Stimulated activated naive CD8-positive, alpha-beta T cell treated with anti-CD3 and anti-CD28 coated beads, Interleukin-15, Interleukin-2, amounts not matched to agents 100 ng/mL and 50 ng/mL, for 24 hours (primary cell): Measurements from ENCODE around the gene RAB11FIP3.
"Not testable (repeated sequence)": the region's sequence is repeated elsewhere in the genome, so short reads cannot be mapped to it uniquely, and the experiment has no call there.

ENCODE experiments used
- H3K27ac Mint-ChIP-seq: one replicate; pipeline ENCODE4 v1.8.0; 2021; ENCODE audit warnings: mild to moderate bottlenecking, mixed read lengths
- H3K27me3 Mint-ChIP-seq: one replicate; pipeline ENCODE4 v1.8.0; 2021; ENCODE audit warnings: mixed read lengths
- H3K36me3 Mint-ChIP-seq: one replicate; pipeline ENCODE4 v1.8.0; 2021; ENCODE audit warnings: low read depth, mixed read lengths
- H3K4me1 Mint-ChIP-seq: one replicate; pipeline ENCODE4 v1.8.0; 2021; ENCODE audit warnings: low read depth, mixed read lengths
- H3K4me3 Mint-ChIP-seq: one replicate; pipeline ENCODE4 v1.8.0; 2021; ENCODE audit warnings: mild to moderate bottlenecking, mixed read lengths
- H3K9me3 Mint-ChIP-seq: one replicate; pipeline ENCODE4 v1.8.0; 2021; ENCODE audit warnings: mixed read lengths

The RAB11FIP3 gene

DNA sequence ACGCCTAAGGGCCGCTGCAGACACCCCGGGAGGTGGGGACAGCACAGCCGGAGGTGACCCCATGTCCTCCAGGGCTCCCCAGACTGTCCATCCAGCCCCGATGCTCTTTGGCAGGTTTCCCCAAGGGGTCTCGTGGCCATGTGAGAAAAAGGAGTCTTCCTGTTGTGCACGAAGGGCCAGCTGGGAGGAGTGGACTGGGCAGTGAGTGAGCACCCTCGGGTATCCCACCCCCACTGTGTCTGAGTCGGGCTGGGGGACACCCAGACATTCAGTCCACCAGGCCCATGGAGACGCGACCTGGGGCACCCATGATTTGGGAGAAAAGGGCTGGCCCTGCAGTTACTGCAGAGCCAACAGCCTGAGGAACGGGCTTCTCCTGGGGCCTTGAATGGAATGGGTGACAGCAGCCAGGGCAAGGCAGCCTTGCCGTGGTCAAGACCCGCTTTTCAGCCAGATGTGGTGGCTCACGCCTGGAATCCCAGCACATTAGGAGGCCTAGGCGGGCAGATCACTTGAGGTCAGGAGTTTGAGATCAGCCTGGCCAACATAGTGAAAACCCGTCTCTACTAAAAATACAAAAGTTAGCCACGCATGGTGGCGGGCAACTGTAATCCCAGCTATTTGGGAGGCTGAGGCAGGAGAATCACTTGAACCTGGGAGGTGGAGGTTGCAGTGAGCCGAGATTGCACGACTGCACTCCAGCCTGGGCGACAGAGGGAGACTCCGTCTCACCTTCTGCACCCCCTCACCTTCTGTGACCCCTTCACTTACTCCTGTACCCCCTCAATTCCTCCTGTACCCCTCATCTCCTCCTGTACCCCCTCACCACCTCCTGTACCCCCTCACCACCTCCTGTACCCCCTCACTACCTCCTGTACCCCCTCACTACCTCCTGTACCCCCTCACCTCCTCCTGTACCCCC lies 78.0 kb downstream of the RAB11FIP3 start:
- Mint-ChIP-seq H3K4me3 (no peak overlapping the region), H3K27me3 (no peaks in the 10 kb centered on the region), H3K9me3 (no peaks in the 10 kb centered on the region), H3K4me1 (no peaks in the 10 kb centered on the region), H3K27ac (no peak overlapping the region), H3K36me3 (no peaks in the 10 kb centered on the region)

DNA sequence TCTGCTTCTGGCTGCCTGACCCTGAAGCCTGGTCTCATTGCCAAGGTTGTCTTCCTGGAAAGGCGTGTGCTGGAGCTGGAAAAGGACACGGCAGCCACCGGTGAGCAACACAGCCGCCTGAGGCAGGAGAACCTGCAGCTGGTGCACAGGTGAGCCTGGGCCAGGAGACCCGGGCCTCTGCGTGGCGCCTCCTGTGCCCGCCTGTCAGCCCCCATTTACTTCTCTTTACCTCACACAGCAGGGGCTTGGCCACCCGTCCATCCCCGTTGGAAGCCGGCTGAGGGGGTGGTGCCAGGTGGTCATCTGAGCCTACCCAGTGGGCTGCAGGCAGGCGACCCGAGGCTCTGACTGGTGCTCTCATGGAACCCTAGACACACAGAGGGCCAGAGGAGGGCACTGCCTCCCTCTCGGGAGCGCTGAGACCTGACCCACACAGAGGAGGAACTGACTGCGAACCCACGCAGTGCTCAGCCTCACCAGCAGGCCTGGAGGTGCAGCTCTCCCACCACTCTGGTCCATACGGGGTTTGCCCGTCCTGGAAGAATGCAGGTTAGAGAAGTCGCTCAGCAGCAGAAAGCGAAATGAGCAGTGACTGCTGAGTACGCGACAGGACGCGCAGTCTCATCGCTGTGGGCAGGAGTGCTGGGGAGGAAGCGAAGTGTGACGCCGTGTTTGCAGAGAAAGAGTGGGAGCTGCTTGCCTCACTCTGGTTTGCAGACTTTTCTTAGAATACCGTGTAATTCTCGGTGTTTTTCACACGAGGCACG lies 80.2 kb downstream of the RAB11FIP3 start:
- H3K27ac Mint-ChIP-seq, result no peak overlapping the region
- H3K4me3 Mint-ChIP-seq, result no peak overlapping the region
- H3K4me1 Mint-ChIP-seq, result no peaks in the 10 kb centered on the region
- H3K27me3 Mint-ChIP-seq, result no peaks in the 10 kb centered on the region
- H3K9me3 Mint-ChIP-seq, result no peaks in the 10 kb centered on the region
- H3K36me3 Mint-ChIP-seq, result no peaks in the 10 kb centered on the region

DNA sequence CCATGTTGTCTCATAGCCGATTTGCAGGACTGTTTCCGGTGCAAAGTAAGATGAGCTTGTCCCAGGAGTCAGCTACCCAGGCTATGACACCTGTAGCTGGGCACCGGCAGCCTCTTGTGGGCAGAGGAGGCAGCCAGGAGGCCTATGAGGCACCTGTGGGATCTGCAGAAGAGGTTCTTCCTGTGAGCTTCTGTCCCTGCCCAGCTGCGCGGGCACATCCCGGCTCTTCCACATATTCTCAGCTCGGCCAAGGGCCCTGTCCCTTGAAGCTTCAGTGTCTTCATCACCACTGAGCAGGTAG lies 80.7 kb downstream of the RAB11FIP3 start:
- Mint-ChIP-seq H3K9me3 (no peaks in the 10 kb centered on the region), H3K4me3 (no peak overlapping the region), H3K36me3 (no peaks in the 10 kb centered on the region), H3K27ac (no peak overlapping the region), H3K27me3 (no peaks in the 10 kb centered on the region), H3K4me1 (no peaks in the 10 kb centered on the region)

DNA sequence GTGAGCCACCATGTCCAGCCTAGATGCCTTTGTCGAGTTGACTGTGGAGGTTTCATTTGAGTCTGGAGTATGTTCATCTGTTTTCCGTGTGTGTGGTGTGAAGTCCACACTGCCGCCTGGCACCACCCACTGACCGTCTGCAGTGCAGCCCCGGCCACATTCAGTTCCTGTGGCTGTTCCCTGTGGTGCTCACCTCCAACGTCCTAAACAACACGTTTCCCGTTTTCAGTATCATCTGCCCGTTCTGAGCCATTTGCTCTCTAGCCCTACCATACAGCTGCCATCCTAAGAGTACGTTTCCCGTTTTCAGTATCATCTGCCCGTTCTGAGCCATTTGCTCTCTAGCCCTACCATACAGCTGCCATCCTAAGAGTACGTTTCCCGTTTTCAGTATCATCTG lies 82.1 kb downstream of the RAB11FIP3 start:
- not testable (repeated sequence) for H3K36me3 Mint-ChIP-seq, H3K4me3 Mint-ChIP-seq, H3K27ac Mint-ChIP-seq, H3K27me3 Mint-ChIP-seq, H3K9me3 Mint-ChIP-seq, H3K4me1 Mint-ChIP-seq

DNA sequence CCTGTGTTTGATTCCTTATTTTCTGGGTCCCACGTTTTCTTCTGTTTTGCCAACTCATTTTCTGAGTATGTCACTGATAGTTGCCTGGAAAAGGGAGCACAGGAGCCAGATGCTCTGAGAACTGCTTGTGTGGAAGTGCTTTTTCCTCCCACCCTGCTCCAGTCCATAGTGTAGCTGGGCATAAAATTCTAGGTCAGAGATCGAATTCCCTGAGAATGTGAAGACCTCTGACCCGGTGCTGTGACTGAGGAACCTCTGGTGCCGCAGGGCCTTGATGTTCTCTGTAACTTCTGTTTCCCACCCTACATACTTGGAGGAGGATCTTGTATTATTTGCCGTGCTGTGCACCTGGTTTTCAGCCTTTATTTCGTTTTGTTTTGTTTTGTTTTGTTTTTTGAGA lies 82.5 kb downstream of the RAB11FIP3 start:
- Mint-ChIP-seq H3K36me3 (no peaks in the 10 kb centered on the region), H3K4me3 (no peak overlapping the region), H3K9me3 (no peaks in the 10 kb centered on the region), H3K4me1 (no peaks in the 10 kb centered on the region), H3K27ac (no peak overlapping the region), H3K27me3 (no peaks in the 10 kb centered on the region)

DNA sequence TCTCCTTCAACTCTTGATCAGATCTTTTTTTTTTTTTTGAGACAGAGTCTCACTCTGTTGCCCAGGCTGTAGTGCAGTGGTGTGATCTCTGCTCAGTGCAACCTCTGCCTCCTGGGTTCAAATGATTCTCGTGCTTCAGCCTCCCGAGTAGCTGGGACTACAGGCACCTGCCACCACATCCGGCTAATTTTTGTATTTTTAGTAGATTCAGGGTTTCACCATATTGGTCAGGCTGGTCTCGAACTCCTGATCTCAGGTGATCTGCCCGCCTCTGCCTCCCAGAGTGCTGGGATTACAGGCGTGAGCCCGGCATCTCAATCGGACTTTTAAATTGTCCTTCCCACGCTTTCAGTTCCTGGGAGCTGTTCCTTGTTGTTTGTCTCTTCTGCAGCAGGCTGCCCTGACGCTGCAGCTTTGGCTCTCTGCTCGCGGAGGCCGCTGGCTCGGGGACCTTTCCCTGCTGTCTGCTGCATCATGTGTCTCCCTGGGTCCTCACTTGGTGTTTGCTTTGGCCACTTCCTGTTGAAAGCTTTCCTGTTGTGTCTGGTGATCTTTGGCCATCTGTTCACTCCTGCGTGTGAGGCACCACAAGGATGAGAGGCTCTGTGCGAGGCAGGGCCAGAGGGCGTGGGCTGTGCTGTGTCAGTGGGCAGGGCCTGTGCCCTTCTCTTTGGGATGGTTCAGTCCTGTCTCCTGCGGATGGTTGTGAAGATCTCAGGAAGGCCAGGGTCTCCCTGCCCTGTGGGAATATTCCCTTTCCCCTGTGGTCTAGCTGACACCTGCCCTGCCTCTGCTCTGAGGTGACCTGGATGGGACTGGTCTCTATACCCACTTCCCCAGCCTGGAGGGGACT lies 83.7 kb downstream of the RAB11FIP3 start:
- no peaks in the 10 kb centered on the region for H3K9me3 Mint-ChIP-seq
- H3K36me3 Mint-ChIP-seq, result no peaks in the 10 kb centered on the region
- no peaks in the 10 kb centered on the region for H3K27me3 Mint-ChIP-seq
- H3K4me1 Mint-ChIP-seq, result no peaks in the 10 kb centered on the region
- no peak overlapping the region for H3K27ac Mint-ChIP-seq
- no peak overlapping the region for H3K4me3 Mint-ChIP-seq

DNA sequence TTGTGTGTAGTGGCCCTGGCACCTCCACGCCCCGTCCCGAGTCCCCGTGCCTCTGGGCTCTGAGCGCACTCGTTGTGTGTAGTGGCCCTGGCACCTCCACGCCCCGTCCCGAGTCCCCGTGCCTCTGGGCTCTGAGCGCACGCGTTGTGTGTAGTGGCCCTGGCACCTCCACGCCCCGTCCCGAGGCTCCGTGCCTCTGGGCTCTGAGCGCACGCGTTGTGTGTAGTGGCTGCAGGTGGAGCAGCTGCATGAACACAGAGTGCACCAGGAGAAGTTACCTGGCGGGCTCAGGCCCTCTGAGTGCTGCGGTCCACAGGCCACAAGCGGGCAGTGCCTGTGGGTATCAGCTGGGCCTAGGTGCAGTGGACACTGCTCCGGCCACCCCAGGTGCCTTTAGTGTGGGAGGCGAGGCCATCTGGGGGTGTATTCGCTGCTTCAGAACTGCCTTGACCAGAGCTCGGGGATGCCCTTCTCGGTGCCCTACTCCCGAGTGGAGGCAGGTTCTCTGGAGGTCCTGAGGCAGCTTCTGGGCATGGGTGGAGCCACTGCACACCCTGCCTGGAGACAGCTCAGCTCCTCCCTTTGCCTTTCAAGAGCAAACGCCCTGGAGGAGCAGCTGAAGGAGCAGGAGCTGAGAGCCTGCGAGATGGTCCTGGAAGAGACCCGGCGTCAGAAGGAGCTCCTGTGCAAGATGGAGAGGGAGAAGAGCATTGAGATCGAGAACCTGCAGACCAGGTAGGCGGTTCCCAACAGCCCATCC lies 84.8 kb downstream of the RAB11FIP3 start:
- H3K4me3 Mint-ChIP-seq, result no peak overlapping the region
- no peaks in the 10 kb centered on the region for H3K9me3 Mint-ChIP-seq
- H3K27ac Mint-ChIP-seq, result no peak overlapping the region
- H3K27me3 Mint-ChIP-seq, result no peaks in the 10 kb centered on the region
- no peaks in the 10 kb centered on the region for H3K36me3 Mint-ChIP-seq
- H3K4me1 Mint-ChIP-seq, result no peaks in the 10 kb centered on the region

DNA sequence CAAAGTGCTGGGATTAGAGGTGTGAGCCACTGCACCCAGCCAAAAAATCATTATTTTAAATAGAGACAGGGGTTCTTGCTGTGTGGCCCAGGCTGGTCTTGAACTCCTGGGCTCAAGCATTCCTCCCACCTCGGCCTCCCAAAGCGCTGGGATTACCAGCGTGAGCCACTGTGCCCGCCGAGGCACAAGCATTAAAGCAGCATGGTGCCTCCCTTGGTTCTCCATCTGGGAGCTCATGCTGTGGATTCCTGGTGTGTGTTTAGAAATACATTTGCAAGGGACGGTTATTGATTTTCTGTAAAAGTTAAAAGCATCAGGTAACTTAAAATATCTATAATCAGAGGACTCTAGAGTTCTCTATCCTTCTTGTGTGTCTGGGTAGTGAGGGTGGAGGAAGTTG lies 87.4 kb downstream of the RAB11FIP3 start:
- Mint-ChIP-seq H3K36me3 (no peaks in the 10 kb centered on the region), H3K9me3 (no peaks in the 10 kb centered on the region), H3K4me3 (no peak overlapping the region), H3K4me1 (no peaks in the 10 kb centered on the region), H3K27me3 (no peaks in the 10 kb centered on the region), H3K27ac (no peak overlapping the region)

DNA sequence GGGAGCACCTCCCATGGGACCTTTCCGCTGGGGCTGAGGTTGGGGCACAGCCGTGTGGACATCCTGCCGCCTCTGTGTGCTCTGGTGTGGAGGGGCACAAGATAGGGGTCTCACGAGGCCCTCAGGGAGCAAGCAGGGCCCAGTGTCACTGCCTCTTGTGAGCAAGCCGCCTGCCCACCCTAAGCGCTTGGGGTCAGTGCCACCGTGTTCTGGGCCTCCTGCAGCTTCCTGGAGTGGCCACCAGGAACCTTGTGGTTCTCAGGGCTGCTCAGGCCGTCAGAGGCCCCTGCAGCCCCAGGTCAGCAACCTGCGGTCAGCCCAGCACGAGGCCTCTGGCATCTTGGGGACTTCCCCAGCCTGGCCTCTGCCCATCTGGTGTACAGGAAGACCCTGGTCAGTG lies 88.5 kb downstream of the RAB11FIP3 start:
- Mint-ChIP-seq H3K27me3 (no peaks in the 10 kb centered on the region), H3K36me3 (no peaks in the 10 kb centered on the region), H3K4me1 (no peaks in the 10 kb centered on the region), H3K9me3 (no peaks in the 10 kb centered on the region), H3K4me3 (no peak overlapping the region), H3K27ac (no peak overlapping the region)

DNA sequence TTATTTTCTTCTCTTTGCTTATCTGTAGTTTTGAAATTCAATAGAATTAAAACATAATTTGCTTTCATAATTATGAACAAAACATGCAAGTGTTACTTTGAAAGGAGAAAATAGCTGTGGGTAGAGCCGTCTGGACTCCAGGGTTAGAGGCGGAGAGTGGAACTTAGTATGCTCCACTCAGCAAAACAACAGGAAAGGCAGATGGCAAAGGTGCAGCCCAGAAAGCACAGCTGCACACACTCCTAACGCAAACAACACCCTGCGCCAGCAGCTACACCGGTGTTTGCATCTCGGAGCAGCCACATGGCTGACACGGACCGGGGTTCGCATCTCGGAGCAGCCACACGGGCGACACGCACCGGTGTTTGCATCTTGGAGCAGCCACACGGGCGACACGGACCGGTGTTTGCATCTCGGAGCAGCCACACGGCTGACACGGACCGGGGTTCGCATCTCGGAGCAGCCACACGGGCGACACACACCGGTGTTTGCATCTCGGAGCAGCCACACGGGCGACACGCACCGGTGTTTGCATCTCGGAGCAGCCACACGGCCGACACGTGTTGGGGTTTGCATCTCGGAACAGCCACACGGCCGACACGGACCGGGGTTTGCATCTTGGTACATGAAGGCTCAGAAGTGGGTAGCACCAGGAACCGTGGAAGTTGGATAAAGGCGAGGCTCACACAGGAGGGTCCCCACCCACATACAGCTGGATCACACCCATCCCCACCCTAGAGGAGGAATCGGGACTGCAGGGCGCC lies 89.9 kb downstream of the RAB11FIP3 start:
- no peak overlapping the region for H3K27ac Mint-ChIP-seq
- H3K9me3 Mint-ChIP-seq, result no peaks in the 10 kb centered on the region
- no peak overlapping the region for H3K4me3 Mint-ChIP-seq
- no peaks in the 10 kb centered on the region for H3K27me3 Mint-ChIP-seq
- H3K36me3 Mint-ChIP-seq, result no peaks in the 10 kb centered on the region
- H3K4me1 Mint-ChIP-seq, result no peaks in the 10 kb centered on the region

DNA sequence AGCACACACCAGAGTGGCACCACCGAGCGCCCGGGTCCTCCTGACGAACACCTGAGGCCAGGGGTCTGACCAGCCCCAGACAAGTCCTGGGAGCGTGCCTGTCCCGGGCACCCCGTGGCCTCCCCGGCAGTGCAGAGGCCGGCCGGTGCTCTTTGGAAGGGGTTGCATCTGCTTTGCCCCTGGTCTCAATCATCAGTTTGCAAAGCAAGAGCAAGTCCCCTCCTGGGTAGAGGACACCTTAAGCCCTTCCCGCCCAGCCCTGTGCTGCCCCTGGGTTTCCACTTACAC lies 90.4 kb downstream of the RAB11FIP3 start:
- Mint-ChIP-seq H3K27ac (no peak overlapping the region), H3K4me1 (no peaks in the 10 kb centered on the region), H3K4me3 (no peak overlapping the region), H3K36me3 (no peaks in the 10 kb centered on the region), H3K9me3 (no peaks in the 10 kb centered on the region), H3K27me3 (no peaks in the 10 kb centered on the region)

DNA sequence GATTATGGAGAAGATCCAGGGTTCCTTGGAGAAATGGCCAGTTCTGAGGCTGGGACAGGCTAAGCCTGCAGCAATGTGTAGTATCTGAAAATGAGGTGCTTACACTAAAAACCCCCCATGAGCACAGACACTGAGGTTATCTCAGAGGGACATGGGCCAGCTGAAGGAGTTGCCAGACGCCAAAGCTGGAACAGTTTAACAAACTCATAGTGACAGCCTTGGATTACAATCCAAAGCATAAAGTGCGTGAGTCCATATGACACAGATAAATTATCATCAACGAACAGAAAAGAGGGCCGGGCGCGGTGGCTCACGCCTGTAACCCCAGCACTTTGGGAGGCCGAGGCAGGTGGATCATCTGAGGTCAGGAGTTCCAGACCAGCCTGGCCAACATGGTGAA lies 90.9 kb downstream of the RAB11FIP3 start:
- H3K4me1 Mint-ChIP-seq, result no peaks in the 10 kb centered on the region
- H3K27ac Mint-ChIP-seq, result no peak overlapping the region
- H3K4me3 Mint-ChIP-seq, result no peak overlapping the region

DNA sequence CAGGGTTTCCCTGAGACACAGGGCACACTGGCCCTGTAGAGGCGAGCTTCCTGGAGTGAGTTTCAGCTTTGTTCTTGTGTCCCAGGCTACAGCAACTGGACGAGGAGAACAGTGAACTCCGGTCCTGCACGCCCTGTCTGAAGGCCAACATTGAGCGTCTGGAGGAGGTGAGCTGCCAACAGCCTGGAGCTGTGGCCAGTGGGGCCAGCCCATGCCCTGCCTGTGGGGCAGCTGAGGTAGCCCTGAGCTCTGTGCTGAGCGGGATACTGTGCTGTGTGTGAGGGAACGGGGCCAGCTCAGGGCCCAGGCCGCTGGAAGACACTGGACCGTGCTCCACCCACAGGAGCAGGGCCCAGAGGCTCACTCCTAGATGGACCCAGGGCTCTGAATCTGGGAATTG lies 93.4 kb downstream of the RAB11FIP3 start:
- H3K4me3 Mint-ChIP-seq, result no peak overlapping the region
- H3K27me3 Mint-ChIP-seq, result no peaks in the 10 kb centered on the region
- H3K36me3 Mint-ChIP-seq, result no peaks in the 10 kb centered on the region
- H3K9me3 Mint-ChIP-seq, result no peaks in the 10 kb centered on the region
- no peak overlapping the region for H3K27ac Mint-ChIP-seq
- H3K4me1 Mint-ChIP-seq, result peaks cover 10% of the 10 kb centered on the region

More for the DNA sequence above, 90.9 kb downstream of the RAB11FIP3 start:
- Mint-ChIP-seq H3K36me3 (no peaks in the 10 kb centered on the region), H3K9me3 (no peaks in the 10 kb centered on the region), H3K27me3 (no peaks in the 10 kb centered on the region)

DNA sequence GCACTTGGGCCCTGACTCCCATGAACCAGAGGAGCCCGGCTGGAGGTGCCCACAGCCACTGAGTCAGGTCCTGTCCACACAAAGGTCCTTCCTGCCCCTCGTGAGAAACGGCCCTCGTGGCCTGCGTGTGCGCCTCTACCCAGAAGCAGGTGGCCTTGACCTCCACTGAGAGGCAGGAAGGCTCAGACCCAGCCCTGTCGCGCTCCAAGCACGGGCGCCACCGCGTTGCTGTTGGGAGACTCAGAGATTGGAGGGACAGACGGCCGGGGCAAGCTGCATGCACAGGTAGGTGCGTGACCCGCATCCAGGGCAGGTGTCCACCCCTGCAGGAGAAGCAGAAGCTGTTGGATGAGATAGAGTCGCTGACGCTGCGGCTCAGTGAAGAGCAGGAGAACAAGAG lies 94.0 kb downstream of the RAB11FIP3 start:
- no peak overlapping the region for H3K4me3 Mint-ChIP-seq
- no peaks in the 10 kb centered on the region for H3K36me3 Mint-ChIP-seq
- H3K4me1 Mint-ChIP-seq, result peaks cover 16% of the 10 kb centered on the region
- no peak overlapping the region for H3K27ac Mint-ChIP-seq
- H3K27me3 Mint-ChIP-seq, result no peaks in the 10 kb centered on the region
- H3K9me3 Mint-ChIP-seq, result no peaks in the 10 kb centered on the region
